ENCODE data around the gene AOC3.
"Not testable (repeated sequence)": the region's sequence is repeated elsewhere in the genome, so short reads cannot be mapped to it uniquely, and the experiment has no call there.

The AOC3 gene

GRCh38 chr17:42868338-42868737 lies 17.3 kb downstream of the AOC3 start:
- FAIRE-seq, result no peak
- no peak for DNase-seq (ENCODE audit: insufficient read length, low spot score)
- TF ChIP-seq POLR2A (IDR thresholded peaks at IDR 0.05; ENCODE audit: low read depth, low read length), result no peak

DNA sequence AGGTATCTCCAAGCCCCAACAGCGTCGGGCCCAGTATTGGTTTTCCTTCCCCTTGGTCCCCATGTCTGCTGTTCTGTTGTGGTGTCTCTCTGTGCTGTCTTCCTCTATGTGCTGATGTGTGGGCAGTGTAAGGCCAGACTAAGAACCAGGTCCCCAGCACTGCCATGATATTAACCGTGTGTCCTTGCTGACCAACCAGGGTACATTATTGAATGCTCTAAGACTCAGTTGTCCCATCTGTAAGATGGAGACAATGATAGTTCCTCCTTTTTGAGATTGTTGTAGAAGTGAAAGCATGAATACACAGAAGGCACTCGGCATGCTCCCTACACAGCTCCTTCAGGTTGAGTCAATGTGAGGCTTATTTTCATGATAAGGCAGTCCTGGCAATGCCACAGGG lies 20.6 kb downstream of the AOC3 start:
- no peak for DNase-seq (ENCODE audit: insufficient read length, low spot score)
- FAIRE-seq, result no peak
- no peak for TF ChIP-seq POLR2A (IDR thresholded peaks at IDR 0.05; ENCODE audit: low read depth, low read length)

- DNase-seq (ENCODE audit: insufficient read length, low spot score) (no peak), FAIRE-seq (no peak)
- TF ChIP-seq POLR2A (IDR thresholded peaks at IDR 0.05; ENCODE audit: low read depth, low read length), result no peak
These were observed 21.4 kb downstream of the AOC3 start for GRCh38 chr17:42872251-42872965.

DNA sequence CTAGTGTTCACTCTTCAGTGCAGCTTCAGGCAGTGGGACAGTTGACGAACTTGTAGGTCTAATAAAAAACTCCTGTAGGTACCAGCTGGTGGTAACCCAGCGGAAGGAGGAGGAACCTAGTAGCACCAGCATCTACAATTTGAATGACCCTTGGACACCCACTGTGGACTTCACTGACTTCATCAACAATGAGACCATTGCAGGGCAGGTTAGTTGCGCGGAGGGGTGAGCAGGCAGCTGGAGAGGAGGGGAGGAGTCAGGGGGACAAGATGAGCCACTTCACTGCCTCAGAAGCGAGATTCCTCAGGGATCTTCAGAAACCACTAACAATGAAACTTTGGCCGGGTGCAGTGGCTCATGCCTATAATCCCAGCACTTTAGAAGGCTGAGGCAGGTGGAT lies 22.3 kb downstream of the AOC3 start:
- DNase-seq (ENCODE audit: insufficient read length, low spot score), result no peak

DNA sequence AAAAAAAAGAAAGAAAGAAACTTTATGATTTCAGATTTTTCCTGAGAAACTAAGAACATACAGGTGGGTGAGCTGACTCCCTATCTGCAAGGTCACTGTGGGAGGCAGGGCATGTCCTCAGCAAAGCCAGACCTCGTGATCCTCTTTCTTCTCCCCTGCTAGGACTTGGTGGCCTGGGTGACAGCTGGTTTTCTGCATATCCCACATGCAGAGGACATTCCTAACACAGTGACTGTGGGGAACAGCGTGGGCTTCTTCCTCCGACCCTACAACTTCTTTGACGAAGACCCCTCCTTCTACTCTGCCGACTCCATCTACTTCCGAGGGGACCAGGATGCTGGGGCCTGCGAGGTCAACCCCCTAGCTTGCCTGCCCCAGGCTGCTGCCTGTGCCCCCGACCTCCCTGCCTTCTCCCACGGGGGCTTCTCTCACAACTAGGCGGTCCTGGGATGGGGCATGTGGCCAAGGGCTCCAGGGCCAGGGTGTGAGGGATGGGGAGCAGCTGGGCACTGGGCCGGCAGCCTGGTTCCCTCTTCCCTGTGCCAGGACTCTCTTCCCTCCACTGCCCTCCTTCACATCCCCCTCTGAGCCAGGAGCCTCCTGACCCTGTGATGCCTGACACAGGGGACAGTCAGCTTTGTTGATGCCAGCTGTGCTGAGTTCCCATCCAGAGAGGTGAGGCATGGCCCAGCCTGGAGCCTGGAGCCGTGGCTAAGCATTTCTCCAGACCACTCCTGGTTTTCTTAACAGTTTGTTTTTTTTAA lies 23.1 kb downstream of the AOC3 start:
- DNase-seq (ENCODE audit: insufficient read length, low spot score); FAIRE-seq: not testable (repeated sequence)

More for the DNA sequence above, 22.3 kb downstream of the AOC3 start:
- TF ChIP-seq POLR2A (IDR thresholded peaks at IDR 0.05; ENCODE audit: low read depth, low read length), result no peak
- FAIRE-seq, result no peak

DNA sequence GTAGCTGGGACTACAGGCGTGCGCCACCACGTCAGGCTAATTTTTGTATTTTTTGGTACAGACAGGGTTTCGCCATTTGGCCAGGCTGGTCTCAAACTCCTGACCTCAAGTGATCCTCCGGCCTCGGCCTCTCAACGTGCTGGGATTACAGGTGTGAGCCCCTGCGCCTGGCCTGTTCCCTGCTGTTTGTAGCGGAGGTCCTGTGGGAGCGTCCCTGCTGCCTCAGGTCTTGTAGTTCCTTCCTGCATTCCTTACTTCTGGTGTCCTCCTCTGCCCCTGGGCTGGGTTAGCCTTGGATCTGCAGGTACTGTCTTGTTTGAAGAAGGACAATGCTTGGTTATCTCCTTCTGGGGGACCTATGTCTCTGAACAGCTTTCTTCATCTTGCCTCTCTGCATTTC lies 26.0 kb downstream of the AOC3 start:
- FAIRE-seq (no peak), DNase-seq (ENCODE audit: insufficient read length, low spot score) (no peak)
- no peak for TF ChIP-seq POLR2A (IDR thresholded peaks at IDR 0.05; ENCODE audit: low read depth, low read length)

- FAIRE-seq, result no peak
- no peak for TF ChIP-seq POLR2A (IDR thresholded peaks at IDR 0.05; ENCODE audit: low read depth, low read length)
- DNase-seq (ENCODE audit: insufficient read length, low spot score), result no peak
These were observed 27.3 kb downstream of the AOC3 start for GRCh38 chr17:42878123-42878880.

- TF ChIP-seq POLR2A (IDR thresholded peaks at IDR 0.05; ENCODE audit: low read depth, low read length), result no peak
- no peak for DNase-seq (ENCODE audit: insufficient read length, low spot score)
- no peak for FAIRE-seq
These were observed 28.1 kb downstream of the AOC3 start for GRCh38 chr17:42878924-42879595.

GRCh38 chr17:42879596-42879985 lies 28.6 kb downstream of the AOC3 start:
- DNase-seq (ENCODE audit: insufficient read length, low spot score), result peak; percentile 30
- no peak for FAIRE-seq

GRCh38 chr17:42880776-42881310 lies 29.8 kb downstream of the AOC3 start:
- TF ChIP-seq POLR2A (IDR thresholded peaks at IDR 0.05; ENCODE audit: low read depth, low read length), result no peak
- no peak for DNase-seq (ENCODE audit: insufficient read length, low spot score)
- FAIRE-seq, result no peak

More at GRCh38 chr17:42879596-42879985, 28.6 kb downstream of the AOC3 start:
- no peak for TF ChIP-seq POLR2A (IDR thresholded peaks at IDR 0.05; ENCODE audit: low read depth, low read length)

DNA sequence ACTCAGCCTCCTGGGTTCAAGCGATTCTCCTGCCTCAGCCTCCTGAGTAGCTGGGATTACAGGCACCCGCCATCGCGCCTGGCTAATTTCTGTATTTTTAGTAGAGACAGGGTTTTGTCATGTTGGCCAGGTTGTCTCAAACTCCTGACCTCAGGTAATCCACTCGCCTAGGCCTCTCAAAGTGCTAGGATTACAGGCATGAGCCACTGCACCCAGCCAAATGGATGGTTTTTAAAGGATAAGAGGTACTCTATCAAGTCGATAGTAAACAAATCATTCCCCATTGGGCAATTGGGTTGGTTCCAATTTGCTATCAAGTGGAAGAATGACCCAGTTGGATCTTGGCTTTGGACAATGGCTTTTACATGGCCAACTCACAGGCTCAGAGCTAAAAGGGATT lies 30.7 kb downstream of the AOC3 start:
- DNase-seq (ENCODE audit: insufficient read length, low spot score); FAIRE-seq: not testable (repeated sequence)

DNA sequence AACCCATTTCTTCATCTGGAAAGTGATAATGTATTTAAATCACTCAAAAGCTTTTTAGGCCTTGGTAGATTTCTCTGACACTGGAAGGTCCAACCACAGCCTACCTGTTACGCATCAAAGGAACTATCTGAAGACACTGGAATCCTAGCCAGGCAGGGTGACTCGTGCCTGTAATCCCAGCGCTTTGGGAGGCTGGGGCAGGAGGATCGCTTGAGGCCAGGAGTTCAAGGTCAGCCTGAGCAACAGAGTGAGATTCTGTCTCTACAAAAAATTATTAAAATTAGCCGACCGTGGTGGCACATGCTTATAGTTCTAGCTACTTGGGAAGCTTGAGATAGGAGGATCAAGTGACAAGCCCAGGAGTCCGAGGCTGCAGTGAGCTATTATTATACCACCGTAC lies 31.2 kb downstream of the AOC3 start:
- no peak for DNase-seq (ENCODE audit: insufficient read length, low spot score)
- FAIRE-seq, result no peak
- no peak for TF ChIP-seq POLR2A (IDR thresholded peaks at IDR 0.05; ENCODE audit: low read depth, low read length)

- no peak for DNase-seq (ENCODE audit: insufficient read length, low spot score)
- no peak for TF ChIP-seq POLR2A (IDR thresholded peaks at IDR 0.05; ENCODE audit: low read depth, low read length)
- FAIRE-seq, result no peak
These were observed 33.0 kb downstream of the AOC3 start for GRCh38 chr17:42883802-42884558.

DNA sequence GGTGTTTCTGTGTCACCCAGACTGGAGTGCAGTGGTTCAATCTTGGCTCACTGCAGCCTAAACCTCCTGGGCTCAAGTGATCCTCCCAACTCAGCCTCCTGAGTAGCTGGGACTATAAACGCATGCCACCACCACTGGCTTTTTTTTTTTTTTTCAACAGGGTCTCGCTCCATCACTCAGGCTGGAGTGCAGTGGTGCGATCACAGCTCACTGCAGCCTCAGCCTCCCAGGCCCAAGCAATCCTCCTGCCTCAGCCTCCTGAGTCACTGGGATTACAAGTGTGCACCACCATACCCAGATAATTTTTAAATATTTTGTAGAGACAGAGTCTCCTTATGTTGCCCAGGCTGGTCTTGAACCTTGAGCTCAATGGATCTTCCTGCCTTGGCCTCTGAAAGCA lies 34.8 kb downstream of the AOC3 start:
- not testable (repeated sequence) for DNase-seq (ENCODE audit: insufficient read length, low spot score); FAIRE-seq

Data from H54 (cell line).